ENCODE measurements around the gene DPH3. TPM values are rescaled to one million over a fixed set of nuclear protein-coding genes. Genes with fewer than 3 reads are reported as not detected.

DPH3 gene
- total and polyA plus RNA-seq, 2 experiments from 2014 or later, result 36.9 to 51.8 TPM

DNA sequence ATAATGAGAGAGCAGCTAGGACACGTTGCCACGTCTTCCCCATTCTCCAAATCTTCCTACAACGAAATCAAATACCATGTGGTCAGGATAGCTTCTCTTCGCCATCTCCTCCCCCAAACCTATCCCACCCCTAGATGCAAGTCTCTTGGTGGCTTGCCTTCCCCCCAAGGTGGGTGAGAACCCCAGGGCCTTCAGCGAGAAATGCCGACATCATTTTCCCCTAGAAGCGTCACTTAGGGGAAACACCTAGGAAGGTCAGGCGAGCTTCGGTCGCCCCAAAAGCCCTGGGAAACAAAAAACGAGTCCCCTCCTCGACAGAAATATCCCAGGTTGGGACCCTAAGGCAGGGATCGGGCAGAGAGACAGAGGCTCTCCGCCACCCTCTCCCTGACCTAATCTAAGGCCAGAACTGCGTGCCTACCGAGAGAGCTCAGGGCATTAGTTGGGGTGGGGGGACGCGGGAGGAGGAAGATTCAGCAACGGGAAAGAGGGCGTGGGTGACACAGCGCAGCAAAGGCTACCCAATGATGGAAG is 502 bp downstream of the DPH3 start:
- Histone ChIP-seq H3K79me2 (peaks cover 62% of the 10 kb centered on the region), H3K9me3 (ENCODE audit: low read depth) (no peaks in the 10 kb centered on the region)

GRCh38 chr3:16262174-16262573 is 2.6 kb downstream of the DPH3 start:
- Histone ChIP-seq H4K20me1 (ENCODE audit: insufficient read depth, poor library complexity, severe bottlenecking) (no peaks in the 10 kb centered on the region), H2AFZ (no peak overlapping the region), H3K9me2 (replicated peaks; ENCODE audit: insufficient read depth) (no peaks in the 10 kb centered on the region), H3K79me2 (peaks cover 45% of the 10 kb centered on the region), H3K9me3 (ENCODE audit: low read depth) (no peaks in the 10 kb centered on the region), H3K4me1 (ENCODE audit: insufficient read depth) (peaks cover 16% of the 10 kb centered on the region), H3K27ac (no peak overlapping the region), H3K36me3 (replicated peaks; ENCODE audit: insufficient read depth, low read depth) (no peaks in the 10 kb centered on the region), H3K27me3 (no peaks in the 10 kb centered on the region), H3K4me3 (no peak overlapping the region), H3K4me2 (no peak overlapping the region)
- no peak for TF ChIP-seq EZH2phosphoT487 (IDR thresholded peaks at IDR 0.05; ENCODE audit: low read depth, severe bottlenecking, unreplicated experiment)
- TF ChIP-seq EZH2 (IDR thresholded peaks at IDR 0.05; ENCODE audit: borderline replicate concordance), result no peak
- no peak for TF ChIP-seq CTCF (IDR thresholded peaks at IDR 0.05; ENCODE audit: poor library complexity)
- 96% methylated on average over 4 of the region's 4 CpGs for WGBS (ENCODE audit: low lambda C conversion rate, missing lambda C conversion rate)
- no peak for DNase-seq (ENCODE audit: low spot score)

More for the DNA sequence above, 502 bp downstream of the DPH3 start:
- TF ChIP-seq EZH2 (IDR thresholded peaks at IDR 0.05; ENCODE audit: borderline replicate concordance) (no peak), CTCF (IDR thresholded peaks at IDR 0.05; ENCODE audit: poor library complexity) (no peak), EZH2phosphoT487 (IDR thresholded peaks at IDR 0.05; ENCODE audit: low read depth, severe bottlenecking, unreplicated experiment) (no peak)
- peak overlapping the region; percentile 40 for H3K4me3 ChIP-seq
- no peaks in the 10 kb centered on the region for H3K27me3 ChIP-seq
- H2AFZ ChIP-seq, result peak overlapping the region; percentile 53
- H3K4me2 ChIP-seq, result peak overlapping the region; percentile 90
- 2% methylated on average over 21 of the region's 21 CpGs for WGBS (ENCODE audit: low lambda C conversion rate, missing lambda C conversion rate)
- H3K36me3 ChIP-seq (replicated peaks; ENCODE audit: insufficient read depth, low read depth), result no peaks in the 10 kb centered on the region
- no peak for DNase-seq (ENCODE audit: low spot score)
- H3K27ac ChIP-seq, result peak overlapping the region; percentile 78
- H4K20me1 ChIP-seq (ENCODE audit: insufficient read depth, poor library complexity, severe bottlenecking), result no peaks in the 10 kb centered on the region
- H3K4me1 ChIP-seq (ENCODE audit: insufficient read depth), result peaks cover 23% of the 10 kb centered on the region
- no peaks in the 10 kb centered on the region for H3K9me2 ChIP-seq (replicated peaks; ENCODE audit: insufficient read depth)

DNA sequence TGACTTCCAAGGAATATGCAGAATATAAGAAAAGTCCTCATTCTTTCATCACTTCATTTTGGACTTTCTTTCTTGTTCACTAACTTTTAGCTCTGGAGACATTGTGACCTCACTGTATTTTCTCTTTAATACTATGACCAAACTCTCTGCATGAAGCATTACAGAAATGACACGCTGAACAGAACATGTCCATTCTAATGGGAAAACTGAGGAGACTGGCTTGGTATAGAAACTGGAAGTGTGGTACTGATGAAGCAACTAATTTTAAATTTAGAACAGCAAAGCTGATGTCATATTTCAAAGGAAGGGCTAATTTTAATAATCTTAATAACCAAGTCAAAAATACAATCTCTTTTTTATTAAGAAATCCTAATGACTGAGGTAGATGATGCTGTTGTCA is 4.7 kb downstream of the DPH3 start:
- Histone ChIP-seq H3K4me1 (ENCODE audit: insufficient read depth) (peaks cover 7% of the 10 kb centered on the region), H3K27ac (no peak overlapping the region), H4K20me1 (ENCODE audit: insufficient read depth, poor library complexity, severe bottlenecking) (no peaks in the 10 kb centered on the region), H3K4me2 (no peak overlapping the region), H3K9me2 (replicated peaks; ENCODE audit: insufficient read depth) (no peaks in the 10 kb centered on the region), H2AFZ (no peak overlapping the region), H3K27me3 (no peaks in the 10 kb centered on the region), H3K79me2 (peaks cover 27% of the 10 kb centered on the region), H3K9me3 (ENCODE audit: low read depth) (no peaks in the 10 kb centered on the region), H3K36me3 (replicated peaks; ENCODE audit: insufficient read depth, low read depth) (no peaks in the 10 kb centered on the region), H3K4me3 (no peak overlapping the region)
- TF ChIP-seq CTCF (IDR thresholded peaks at IDR 0.05; ENCODE audit: poor library complexity) (no peak), EZH2phosphoT487 (IDR thresholded peaks at IDR 0.05; ENCODE audit: low read depth, severe bottlenecking, unreplicated experiment) (no peak), EZH2 (IDR thresholded peaks at IDR 0.05; ENCODE audit: borderline replicate concordance) (no peak)
- DNase-seq (ENCODE audit: low spot score), result no peak
- 96% methylated on average over 1 of the region's 1 CpG for WGBS (ENCODE audit: low lambda C conversion rate, missing lambda C conversion rate)
